Stimulated activated CD4-positive, alpha-beta T cell treated with anti-CD3 and anti-CD28 coated beads, Interleukin-2, amount 100 ng/mL, for 48 hours (primary cell): ENCODE data around the gene AK3.

Experiments used
- DNase-seq, 2 donors: peaks; one replicate each; pipeline ENCODE4 v3.0.0-alpha.2; 2020

AK3 gene

GRCh38 chr9:4746278-4747030 lies 5.5 kb upstream of the AK3 start:
- no peak for DNase-seq

GRCh38 chr9:4743131-4743875 lies 2.3 kb upstream of the AK3 start:
- no peak for DNase-seq

- no peak for DNase-seq
Measured at GRCh38 chr9:4742246-4742645, 1.2 kb upstream of the AK3 start.

GRCh38 chr9:4741365-4742089 lies 525 bp upstream of the AK3 start:
- DNase-seq, result no peak

GRCh38 chr9:4740388-4740637 lies 689 bp downstream of the AK3 start:
- DNase-seq, result no peak

GRCh38 chr9:4739587-4740387 lies 1.2 kb downstream of the AK3 start:
- no peak for DNase-seq

- no peak for DNase-seq
Measured at GRCh38 chr9:4738866-4739586, 2.0 kb downstream of the AK3 start.

GRCh38 chr9:4734150-4734549 lies 6.9 kb downstream of the AK3 start:
- DNase-seq, result no peak

- DNase-seq, result no peak
Measured at GRCh38 chr9:4732890-4733289, 8.1 kb downstream of the AK3 start.

GRCh38 chr9:4727593-4727992 lies 13.4 kb downstream of the AK3 start:
- DNase-seq, result no peak

- DNase-seq, result no peak
Measured at GRCh38 chr9:4725706-4726442, 15.1 kb downstream of the AK3 start.

GRCh38 chr9:4721736-4722135 lies 19.3 kb downstream of the AK3 start:
- no peak for DNase-seq

- no peak for DNase-seq
Measured at GRCh38 chr9:4718911-4719310, 22.1 kb downstream of the AK3 start.

GRCh38 chr9:4717815-4718214 lies 23.2 kb downstream of the AK3 start:
- no peak for DNase-seq

GRCh38 chr9:4716163-4716562 lies 24.8 kb downstream of the AK3 start:
- no peak for DNase-seq

- no peak for DNase-seq
Measured at GRCh38 chr9:4714266-4715016, 26.6 kb downstream of the AK3 start.

- DNase-seq, result no peak
Measured at GRCh38 chr9:4713849-4714248, 27.2 kb downstream of the AK3 start.

GRCh38 chr9:4709380-4709779 lies 31.6 kb downstream of the AK3 start:
- DNase-seq, result no peak

- no peak for DNase-seq
Measured at GRCh38 chr9:4706971-4707622, 33.9 kb downstream of the AK3 start.

GRCh38 chr9:4706021-4706420 lies 35.0 kb downstream of the AK3 start:
- no peak for DNase-seq

- DNase-seq, result no peak
Measured at GRCh38 chr9:4704129-4704528, 36.9 kb downstream of the AK3 start.
